SU-DHL-6 (cell line): ENCODE data around the gene AHI1.

Source experiments
- H2AFZ ChIP-seq: fragments of 200-600 bp; sonication (generic); 2 replicates; pipeline ENCODE4 v1.6.1; 2014; ENCODE audit warnings: low read depth, mild to moderate bottlenecking, moderate library complexity, mixed read lengths, antibody characterized with exemption, low read length; ENCODE audit not compliant: severe bottlenecking
- H3F3A ChIP-seq: fragments of 200-600 bp; shearing (Covaris generic); 2 replicates; pipeline ENCODE4 v1.6.0; 2016; ENCODE audit warnings: antibody characterized with exemption, mild to moderate bottlenecking; ENCODE audit not compliant: insufficient read depth
- H3K27ac ChIP-seq: fragments of 200-600 bp; sonication (generic); 2 replicates; pipeline ENCODE4 v1.5.1; 2016; ENCODE audit warnings: low read depth, mild to moderate bottlenecking, low read length, moderate library complexity, mixed read lengths
- H3K27me3 ChIP-seq: fragments of 200-600 bp; sonication (generic), shearing (Covaris generic); 2 replicates; pipeline ENCODE4 v1.6.0; 2014; ENCODE audit warnings: mild to moderate bottlenecking, low read length
- H3K36me3 ChIP-seq: fragments of 200-600 bp; sonication (generic); 2 replicates; pipeline ENCODE4 v1.6.1; 2014; ENCODE audit warnings: mild to moderate bottlenecking, low read length, mixed read lengths
- H3K4me2 ChIP-seq: fragments of 300-600, 200-600 bp; shearing (Covaris generic), sonication (generic); 2 replicates; pipeline ENCODE4 v1.6.0; 2014; ENCODE audit warnings: low read length, low read depth, mild to moderate bottlenecking; ENCODE audit not compliant: poor library complexity, severe bottlenecking
- H3K4me3 ChIP-seq: fragments of 200-600 bp; sonication (generic); 2 replicates; pipeline ENCODE4 v1.5.1; 2014; ENCODE audit warnings: antibody characterized with exemption, low read length, mild to moderate bottlenecking, mixed read lengths; ENCODE audit not compliant: insufficient read depth, poor library complexity, severe bottlenecking
- H3K79me2 ChIP-seq: fragments of 200-600 bp; sonication (generic); 2 replicates; pipeline ENCODE4 v1.6.1; 2014; ENCODE audit warnings: mild to moderate bottlenecking, low read length, moderate library complexity; ENCODE audit not compliant: insufficient read depth
- H3K9ac ChIP-seq: fragments of 200-600 bp; sonication (generic); 2 replicates; pipeline ENCODE4 v1.7.0; 2014; ENCODE audit warnings: mild to moderate bottlenecking, low read length
- H3K9me2 ChIP-seq: fragments of 200-600 bp; sonication (generic); replicated peaks from 2 replicates; pipeline ENCODE4 v1.6.1; 2014; ENCODE audit warnings: low read length; ENCODE audit not compliant: insufficient read depth
- H3K9me3 ChIP-seq: fragments of 200-600 bp; sonication (generic); 2 replicates; pipeline ENCODE4 v1.6.1; 2014; ENCODE audit warnings: low read length, mixed read lengths; ENCODE audit not compliant: insufficient read depth
- H4K20me1 ChIP-seq: fragments of 200-600 bp; sonication (generic); 2 replicates; pipeline ENCODE4 v1.6.1; 2014; ENCODE audit warnings: low read depth, mild to moderate bottlenecking, antibody characterized with exemption, low read length, moderate library complexity, mixed read lengths
- EZH2phosphoT487 ChIP-seq: fragments of 200-600 bp; sonication (generic), shearing (Covaris generic); conservative IDR thresholded peaks from 2 replicates; pipeline ENCODE4 v1.6.1; 2018; ENCODE audit warnings: mild to moderate bottlenecking, antibody characterized with exemption, low read length, moderate library complexity, mixed read lengths
- TF ChIP-seq, protein P1 (sequence below): fragments of 200-600 bp; sonication (generic); IDR thresholded peaks from one replicate; pipeline ENCODE4 v1.5.1; 2017; ENCODE audit warnings: antibody characterized with exemption, mild to moderate bottlenecking, low read length, moderate library complexity; ENCODE audit not compliant: insufficient read depth, poor library complexity, severe bottlenecking

The AHI1 gene

DNA sequence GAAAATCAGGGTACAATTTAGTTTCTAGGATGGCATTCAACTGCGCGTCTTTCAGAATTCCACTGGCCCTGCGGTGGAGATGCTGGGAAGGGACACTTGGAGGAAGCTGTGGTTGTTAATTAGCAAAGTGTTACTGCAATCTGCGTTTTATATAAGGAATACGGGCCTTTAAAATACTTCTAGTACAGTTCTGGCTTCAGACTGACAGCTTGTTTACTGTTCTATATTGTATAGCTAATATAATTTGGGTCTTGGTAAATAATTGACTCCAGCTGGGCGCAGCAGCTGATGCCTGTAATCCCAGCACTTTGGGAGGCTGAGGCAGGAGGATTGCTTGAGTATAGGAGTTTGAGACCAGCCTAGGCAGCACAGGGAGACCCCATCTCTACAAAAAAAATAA lies 252.7 kb downstream of the AHI1 start:
- Histone ChIP-seq H3K9me2 (no peaks in the 10 kb centered on the region), H3K27ac (no peak overlapping the region), H3K79me2 (no peaks in the 10 kb centered on the region), H3K4me3 (no peak overlapping the region), H3K9ac (no peak overlapping the region), H4K20me1 (no peaks in the 10 kb centered on the region), H3K9me3 (no peaks in the 10 kb centered on the region), H3F3A (no peaks in the 10 kb centered on the region), H3K27me3 (no peaks in the 10 kb centered on the region), H2AFZ (no peak overlapping the region), H3K36me3 (no peaks in the 10 kb centered on the region), H3K4me2 (no peak overlapping the region)
- TF ChIP-seq, protein P1, sequence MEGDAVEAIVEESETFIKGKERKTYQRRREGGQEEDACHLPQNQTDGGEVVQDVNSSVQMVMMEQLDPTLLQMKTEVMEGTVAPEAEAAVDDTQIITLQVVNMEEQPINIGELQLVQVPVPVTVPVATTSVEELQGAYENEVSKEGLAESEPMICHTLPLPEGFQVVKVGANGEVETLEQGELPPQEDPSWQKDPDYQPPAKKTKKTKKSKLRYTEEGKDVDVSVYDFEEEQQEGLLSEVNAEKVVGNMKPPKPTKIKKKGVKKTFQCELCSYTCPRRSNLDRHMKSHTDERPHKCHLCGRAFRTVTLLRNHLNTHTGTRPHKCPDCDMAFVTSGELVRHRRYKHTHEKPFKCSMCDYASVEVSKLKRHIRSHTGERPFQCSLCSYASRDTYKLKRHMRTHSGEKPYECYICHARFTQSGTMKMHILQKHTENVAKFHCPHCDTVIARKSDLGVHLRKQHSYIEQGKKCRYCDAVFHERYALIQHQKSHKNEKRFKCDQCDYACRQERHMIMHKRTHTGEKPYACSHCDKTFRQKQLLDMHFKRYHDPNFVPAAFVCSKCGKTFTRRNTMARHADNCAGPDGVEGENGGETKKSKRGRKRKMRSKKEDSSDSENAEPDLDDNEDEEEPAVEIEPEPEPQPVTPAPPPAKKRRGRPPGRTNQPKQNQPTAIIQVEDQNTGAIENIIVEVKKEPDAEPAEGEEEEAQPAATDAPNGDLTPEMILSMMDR: no peak
- no peak for TF ChIP-seq EZH2phosphoT487

DNA sequence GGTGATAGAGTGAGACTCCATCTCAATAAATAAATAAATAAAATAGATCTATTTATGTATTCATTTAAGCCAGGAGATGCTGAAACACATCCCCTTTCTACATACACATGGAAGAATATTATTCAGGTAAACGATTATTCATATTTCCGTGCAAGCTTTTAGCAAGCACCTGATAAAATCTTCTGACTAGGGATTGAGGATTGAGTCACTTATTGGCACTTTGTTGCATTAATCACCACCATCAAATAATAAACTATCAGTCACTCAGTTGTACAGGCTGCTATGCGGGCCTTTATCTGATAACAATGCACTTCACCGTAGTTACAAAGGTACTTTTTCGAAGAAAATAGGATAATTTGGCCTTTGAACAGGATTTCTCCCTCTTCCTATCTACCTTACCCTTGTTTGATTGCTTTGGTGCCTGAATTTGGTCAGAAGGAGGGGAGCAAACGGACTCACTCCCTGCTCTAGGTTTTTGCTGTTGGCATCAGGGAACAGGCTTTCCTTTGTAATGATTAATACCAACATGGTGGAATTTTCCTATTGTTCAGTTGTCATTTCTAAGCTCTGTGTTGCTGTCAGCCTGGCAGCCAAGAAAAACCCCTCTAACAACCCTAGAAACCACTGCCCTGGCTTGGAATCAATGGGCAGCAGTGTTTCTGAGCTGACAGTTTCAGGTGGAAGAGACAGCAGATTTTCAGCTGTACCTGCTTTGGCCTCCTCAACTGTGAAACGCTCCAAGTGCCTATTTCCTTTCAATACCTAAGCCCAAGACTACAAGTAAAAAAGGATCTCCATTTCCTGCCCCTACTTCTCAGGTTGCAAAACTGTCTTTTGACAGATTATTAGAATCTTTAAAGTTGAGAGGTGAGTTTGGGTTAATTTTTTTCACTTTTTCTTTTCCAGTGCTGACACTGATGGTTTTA lies 253.4 kb downstream of the AHI1 start:
- Histone ChIP-seq H3F3A (no peaks in the 10 kb centered on the region), H2AFZ (no peak overlapping the region), H4K20me1 (no peaks in the 10 kb centered on the region), H3K9me2 (no peaks in the 10 kb centered on the region), H3K4me2 (no peak overlapping the region), H3K27ac (no peak overlapping the region), H3K79me2 (no peaks in the 10 kb centered on the region), H3K9me3 (no peaks in the 10 kb centered on the region), H3K27me3 (no peaks in the 10 kb centered on the region), H3K36me3 (no peaks in the 10 kb centered on the region), H3K9ac (no peak overlapping the region), H3K4me3 (no peak overlapping the region)
- TF ChIP-seq EZH2phosphoT487: no peak
- TF ChIP-seq, protein P1: no peak

DNA sequence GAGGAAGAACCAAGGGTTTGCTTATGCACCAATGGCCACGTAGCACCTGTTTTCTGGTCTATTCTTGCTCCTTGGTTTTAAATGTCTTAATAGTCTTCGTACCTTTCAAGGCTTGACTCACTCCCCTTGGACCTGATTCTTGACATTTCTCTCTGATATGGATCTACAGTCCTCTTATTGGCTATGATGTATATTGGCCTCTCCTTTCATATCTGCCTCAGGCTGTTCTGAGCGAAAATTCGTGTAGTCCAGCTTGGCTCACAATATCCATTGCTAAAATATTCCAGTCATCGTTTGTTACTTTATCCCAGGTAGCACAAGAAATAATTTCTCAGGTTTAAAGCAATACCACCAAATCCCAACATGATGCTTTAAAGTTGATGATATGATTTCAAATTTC lies 256.8 kb downstream of the AHI1 start:
- TF ChIP-seq, protein P1: no peak
- no peak for TF ChIP-seq EZH2phosphoT487
- no peaks in the 10 kb centered on the region for H3K9me2 ChIP-seq

More for the DNA sequence above, 256.8 kb downstream of the AHI1 start:
- Histone ChIP-seq H2AFZ (no peak overlapping the region), H3K27ac (no peak overlapping the region), H3K4me3 (no peak overlapping the region), H3K9me3 (no peaks in the 10 kb centered on the region), H3K36me3 (no peaks in the 10 kb centered on the region), H3K27me3 (no peaks in the 10 kb centered on the region), H3K4me2 (no peak overlapping the region), H3F3A (no peaks in the 10 kb centered on the region), H3K79me2 (no peaks in the 10 kb centered on the region), H4K20me1 (no peaks in the 10 kb centered on the region), H3K9ac (no peak overlapping the region)
